Neuronal stem cell (in vitro differentiated cells): ENCODE results near the gene NDUFB6.

ENCODE experiments used
- DNase-seq: peaks from one replicate; pipeline ENCODE4 v3.0.0-alpha.2; 2013; ENCODE audit warnings: low spot score
- H2AFZ ChIP-seq: one replicate; pipeline ENCODE4 v1.6.1; 2013; ENCODE audit warnings: mild to moderate bottlenecking, low read length, inconsistent platforms
- H2AK5ac ChIP-seq: 2 replicates; pipeline ENCODE4 v1.6.1; 2013; ENCODE audit warnings: low read depth, mild to moderate bottlenecking, inconsistent platforms, low read length, moderate library complexity, mixed read lengths
- H2BK120ac ChIP-seq: 2 replicates; pipeline ENCODE4 v1.6.1; 2013; ENCODE audit warnings: low read depth, mild to moderate bottlenecking, inconsistent platforms, low read length, moderate library complexity, mixed read lengths
- H2BK12ac ChIP-seq: one replicate; pipeline ENCODE4 v1.6.1; 2013; ENCODE audit warnings: low read length, inconsistent platforms
- H2BK15ac ChIP-seq: 2 replicates; pipeline ENCODE4 v1.6.1; 2013; ENCODE audit warnings: mild to moderate bottlenecking, low read length, inconsistent platforms, mixed read lengths
- H2BK5ac ChIP-seq: one replicate; pipeline ENCODE4 v1.6.1; 2013; ENCODE audit warnings: inconsistent platforms, mild to moderate bottlenecking, low read length, moderate library complexity
- H3K14ac ChIP-seq: one replicate; pipeline ENCODE4 v1.6.1; 2013; ENCODE audit warnings: low read length, inconsistent platforms
- H3K18ac ChIP-seq: 2 replicates; pipeline ENCODE4 v1.6.1; 2013; ENCODE audit warnings: low read length, inconsistent platforms
- H3K23ac ChIP-seq: 2 replicates; pipeline ENCODE4 v1.6.1; 2013; ENCODE audit warnings: low read depth, mild to moderate bottlenecking, mixed read lengths, low read length, inconsistent platforms; ENCODE audit not compliant: poor library complexity
- H3K27ac ChIP-seq: replicated peaks from 3 replicates; pipeline ENCODE4 v1.5.1; 2013; ENCODE audit warnings: low read length, inconsistent platforms
- H3K27me3 ChIP-seq, 3 experiments: 2 replicates each; pipeline ENCODE4 v1.6.1; 2013; ENCODE audit warnings: low read length in 3 of 3, mild to moderate bottlenecking in 2 of 3, inconsistent platforms in 1 of 3, low read depth in 1 of 3, mixed read lengths in 1 of 3, moderate library complexity in 1 of 3; ENCODE audit not compliant: control insufficient read depth in 3 of 3, insufficient read depth in 3 of 3
- H3K36me3 ChIP-seq, 2 donors: replicated peaks in 1 of 2; 2 replicates each; pipeline ENCODE4 v1.6.1; 2013; ENCODE audit warnings: low read length in 2 of 2; ENCODE audit not compliant: control insufficient read depth in 2 of 2, insufficient read depth in 2 of 2
- H3K4ac ChIP-seq: 2 replicates; pipeline ENCODE4 v1.6.1; 2013; ENCODE audit warnings: inconsistent platforms, mild to moderate bottlenecking, low read length, moderate library complexity
- H3K4me1 ChIP-seq, 2 donors: 1 replicate in 1 of 2; 2 replicates in 1 of 2; pipeline ENCODE4 v1.6.1; 2013; ENCODE audit warnings: low read length in 2 of 2, low read depth in 1 of 2; ENCODE audit not compliant: control insufficient read depth in 2 of 2, insufficient read depth in 1 of 2
- H3K4me2 ChIP-seq: one replicate; pipeline ENCODE4 v1.6.1; 2013; ENCODE audit warnings: mild to moderate bottlenecking, low read length, inconsistent platforms; ENCODE audit not compliant: insufficient read depth, poor library complexity, severe bottlenecking
- H3K4me3 ChIP-seq, 2 donors: 2 replicates each; pipeline ENCODE4 v1.5.1; 2013; ENCODE audit warnings: low read length in 2 of 2, mild to moderate bottlenecking in 2 of 2, inconsistent platforms in 1 of 2, moderate library complexity in 1 of 2
- H3K79me1 ChIP-seq: one replicate; pipeline ENCODE4 v1.6.1; 2013; ENCODE audit warnings: low read depth, mild to moderate bottlenecking, inconsistent platforms, low read length, moderate library complexity
- H3K9ac ChIP-seq: one replicate; pipeline ENCODE4 v1.6.1; 2013; ENCODE audit warnings: mild to moderate bottlenecking, low read depth, low read length, inconsistent platforms; ENCODE audit not compliant: poor library complexity
- H3K9me3 ChIP-seq, 2 donors: replicated peaks in 1 of 2; 2 replicates each; pipeline versions ENCODE3 to v1.6.1; 2013; ENCODE audit warnings: low read length in 2 of 2, mild to moderate bottlenecking in 2 of 2, inconsistent platforms in 1 of 2, low read depth in 1 of 2, mixed read lengths in 1 of 2, moderate library complexity in 1 of 2; ENCODE audit not compliant: control insufficient read depth in 2 of 2, insufficient read depth in 1 of 2
- H4K8ac ChIP-seq: one replicate; pipeline ENCODE4 v1.6.1; 2013; ENCODE audit warnings: low read depth, mild to moderate bottlenecking, inconsistent platforms, low read length, moderate library complexity
- H4K91ac ChIP-seq: one replicate; pipeline ENCODE4 v1.6.1; 2013; ENCODE audit warnings: low read length, low read depth, mild to moderate bottlenecking, inconsistent platforms; ENCODE audit not compliant: poor library complexity
- WGBS, 2 donors: extraction: QIAGEN DNeasy Blood & Tissue Kit; methylation state at CpG; one replicate each; pipeline ENCODE4 v1.1.7; 2013; ENCODE audit warnings: missing lambda C conversion rate in 2 of 2, mixed read lengths in 1 of 2; ENCODE audit not compliant: insufficient read length in 2 of 2, insufficient replicate concordance in 1 of 2; ENCODE audit errors: extremely low coverage in 2 of 2; 5-methylcytosine and 5-hydroxymethylcytosine counted together

Gene NDUFB6

DNA sequence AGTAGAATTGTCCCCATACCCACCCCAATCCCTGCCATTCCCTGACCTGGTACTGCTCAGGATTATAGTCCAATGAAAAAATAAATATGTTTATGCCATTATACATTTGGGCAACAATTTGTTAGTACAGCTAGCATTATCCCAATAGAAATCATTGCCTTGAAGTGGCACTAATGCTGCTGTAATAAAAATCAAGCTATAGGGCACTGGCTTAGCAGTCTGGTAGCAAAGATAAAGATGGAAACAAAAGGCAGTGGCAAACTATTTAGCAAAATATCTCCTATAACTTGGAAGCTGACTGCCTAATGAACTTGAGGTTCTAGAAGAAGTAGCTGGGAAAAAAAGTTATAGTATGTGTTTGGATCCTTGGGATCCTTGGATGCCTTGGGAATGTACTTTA lies 18.4 kb downstream of the NDUFB6 start:
- Histone ChIP-seq H2BK15ac (no peak overlapping the region), H3K18ac (no peak overlapping the region), H3K27me3 (no peaks in the 10 kb centered on the region), H3K27ac (no peak overlapping the region), H3K79me1 (peaks cover 2% of the 10 kb centered on the region), H3K4me3 (no peak overlapping the region), H2AK5ac (no peak overlapping the region), H3K9ac (no peak overlapping the region), H3K36me3 (peaks cover 0 to 19% of the 10 kb centered on the region in 2 donors), H3K4me2 (no peak overlapping the region), H2BK120ac (no peak overlapping the region), H3K14ac (no peak overlapping the region), H4K91ac (no peak overlapping the region), H3K4ac (no peak overlapping the region), H3K23ac (no peak overlapping the region), H3K4me1 (peaks cover 0 to 2% of the 10 kb centered on the region in 2 donors), H2BK12ac (no peak overlapping the region), H4K8ac (no peak overlapping the region), H2BK5ac (no peak overlapping the region), H2AFZ (no peak overlapping the region), H3K9me3 (no peaks in the 10 kb centered on the region)
- no peak for DNase-seq

DNA sequence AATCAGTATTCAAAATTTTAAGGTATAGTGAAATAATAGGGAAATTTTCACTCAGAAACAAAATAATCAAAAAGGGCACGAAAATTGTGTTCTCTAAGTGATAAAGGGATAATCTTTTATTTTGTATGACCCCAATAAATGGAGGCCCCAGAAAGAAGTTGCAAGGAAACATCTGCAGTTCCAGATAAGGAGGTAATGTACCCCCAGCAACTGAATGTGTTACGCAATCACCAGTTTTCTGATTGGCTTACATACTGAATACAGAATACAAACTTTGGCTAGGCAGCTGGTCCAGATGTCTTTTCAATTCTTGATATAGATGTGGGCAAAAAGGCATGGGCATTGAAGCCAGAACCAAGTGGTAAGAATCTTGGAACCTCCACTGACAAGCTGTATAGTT lies 18.9 kb downstream of the NDUFB6 start:
- H3K4ac ChIP-seq, result no peak overlapping the region
- no peak overlapping the region for H3K18ac ChIP-seq
- no peak overlapping the region for H2AK5ac ChIP-seq
- no peaks in the 10 kb centered on the region for H3K9me3 ChIP-seq
- H2AFZ ChIP-seq, result no peak overlapping the region
- no peak overlapping the region for H2BK5ac ChIP-seq
- H4K91ac ChIP-seq, result no peak overlapping the region
- DNase-seq, result no peak
- no peak overlapping the region for H2BK12ac ChIP-seq
- peaks cover 2% of the 10 kb centered on the region for H3K79me1 ChIP-seq
- no peak overlapping the region for H3K14ac ChIP-seq
- H3K23ac ChIP-seq, result no peak overlapping the region
- no peak overlapping the region for H3K9ac ChIP-seq
- peaks cover 2% of the 10 kb centered on the region in 2 donors for H3K4me1 ChIP-seq
- H3K36me3 ChIP-seq, result peaks cover 2 to 24% of the 10 kb centered on the region in 2 donors
- H4K8ac ChIP-seq, result no peak overlapping the region
- no peak overlapping the region for H3K4me2 ChIP-seq
- no peaks in the 10 kb centered on the region for H3K27me3 ChIP-seq
- H2BK15ac ChIP-seq, result no peak overlapping the region
- no peak overlapping the region for H2BK120ac ChIP-seq
- WGBS, 2 donors, result no CpG with 5 or more reads among the region's 2 CpGs
- H3K4me3 ChIP-seq, result no peak overlapping the region
- H3K27ac ChIP-seq, result no peak overlapping the region

DNA sequence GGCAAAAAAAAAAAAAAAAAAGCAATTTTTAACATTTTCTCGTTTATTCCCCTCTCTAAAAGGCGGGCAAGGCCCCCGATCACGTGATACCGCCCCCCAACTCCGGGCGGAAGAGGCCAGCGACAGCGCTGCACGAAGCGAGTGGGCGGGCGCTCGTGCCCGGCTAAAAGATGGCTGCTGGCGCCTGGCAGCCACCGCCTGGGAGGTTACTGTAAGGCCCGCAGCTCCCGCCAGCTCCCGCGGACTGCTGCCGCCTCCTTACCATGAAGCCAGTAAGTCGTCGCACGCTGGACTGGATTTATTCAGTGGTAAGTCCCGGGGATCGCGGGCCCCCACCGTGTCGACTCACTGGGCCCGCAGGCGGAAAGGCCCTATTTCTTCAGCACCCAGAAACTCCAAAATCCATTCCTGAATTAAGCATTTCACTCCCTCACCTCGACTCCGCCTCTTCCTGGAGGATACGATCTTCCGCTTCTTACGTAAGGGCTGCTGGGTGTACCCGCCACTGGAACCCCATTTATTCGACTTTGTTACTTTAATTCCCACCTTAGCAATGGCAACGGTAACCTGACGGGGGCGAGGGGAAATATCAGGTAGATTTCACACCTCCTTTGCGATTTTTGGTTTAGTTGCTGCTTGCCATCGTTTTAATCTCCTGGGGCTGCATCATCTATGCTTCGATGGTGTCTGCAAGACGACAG lies 20.6 kb downstream of the NDUFB6 start, which contains the start of the genes SMIM27 and TOPORS:
SMIM27 (plus strand) TSS at position 156 of the 701 bp plus-strand sequence; CDS start at position 264, 108 bp downstream.
TOPORS (minus strand) TSS at position 415 of the 701 bp plus-strand sequence; CDS start at position 265, 150 bp downstream.
- H3K4me3 ChIP-seq, result peak within 1 kb of the TSS; percentile 66 to 98
- peaks cover 0 to 5% of the 10 kb centered on the region in 2 donors for H3K9me3 ChIP-seq
- H2AK5ac ChIP-seq, result no peak within 1 kb of the TSS
- H3K4me1 ChIP-seq, result peaks cover 2% of the 10 kb centered on the region in 2 donors
- no peak within 1 kb of the TSS for H2BK120ac ChIP-seq
- peak; percentile 78 for DNase-seq
- H2BK12ac ChIP-seq, result no peak within 1 kb of the TSS
- no peaks in the 10 kb centered on the region for H3K27me3 ChIP-seq
- no peak within 1 kb of the TSS for H3K14ac ChIP-seq
- H4K91ac ChIP-seq, result no peak within 1 kb of the TSS
- H3K18ac ChIP-seq, result peak within 1 kb of the TSS; percentile 98
- H3K27ac ChIP-seq, result peak within 1 kb of the TSS; percentile 86
- peaks cover 2% of the 10 kb centered on the region for H3K79me1 ChIP-seq
- H3K23ac ChIP-seq, result peak within 1 kb of the TSS; percentile 52
- peaks cover 5 to 34% of the 10 kb centered on the region in 2 donors for H3K36me3 ChIP-seq
- peak within 1 kb of the TSS; percentile 76 for H3K9ac ChIP-seq
- WGBS, 2 donors, result no CpG with 5 or more reads among the region's 46 CpGs
- peak within 1 kb of the TSS; percentile 93 for H2AFZ ChIP-seq
- H2BK15ac ChIP-seq, result no peak within 1 kb of the TSS
- H4K8ac ChIP-seq, result no peak within 1 kb of the TSS
- H3K4me2 ChIP-seq, result peak within 1 kb of the TSS; percentile 82
- no peak within 1 kb of the TSS for H3K4ac ChIP-seq
- peak within 1 kb of the TSS; percentile 44 for H2BK5ac ChIP-seq

DNA sequence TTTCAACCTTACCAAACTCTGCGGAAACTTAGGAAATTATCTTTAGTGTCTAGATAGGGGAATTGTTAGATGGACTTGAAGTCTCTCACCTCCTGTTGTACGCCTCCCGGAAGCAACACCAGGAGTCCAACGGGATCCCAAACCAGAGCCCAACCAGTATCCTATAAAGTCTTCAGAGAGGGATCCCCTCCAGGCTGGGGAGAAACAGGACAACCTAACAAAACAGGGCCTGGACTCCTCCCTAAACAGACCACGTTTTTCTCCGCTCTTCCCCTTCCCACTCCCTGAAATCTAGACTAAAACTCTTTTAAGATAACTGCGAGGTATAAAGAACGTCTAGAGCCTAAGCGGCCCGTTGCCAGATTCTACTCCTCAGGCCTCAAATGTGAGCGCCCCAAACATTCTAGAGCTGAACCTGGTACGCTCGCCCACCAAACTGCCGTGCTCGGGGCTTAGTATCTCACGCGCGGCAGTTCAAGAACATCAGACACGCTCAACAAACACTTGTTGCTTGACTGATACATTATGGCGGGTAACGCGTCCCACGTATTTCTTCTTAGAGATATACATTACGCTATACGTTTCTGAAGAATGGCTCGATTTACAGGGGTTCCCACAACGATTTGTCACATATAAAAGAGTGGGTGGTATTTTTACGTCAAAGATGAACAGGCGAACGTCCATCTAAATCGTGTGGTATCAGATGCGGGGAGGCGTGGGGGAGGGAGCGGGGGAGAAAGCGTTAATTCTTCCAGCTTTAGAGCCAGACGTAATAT lies 21.5 kb downstream of the NDUFB6 start:
- peak overlapping the region; percentile 66 to 98 for H3K4me3 ChIP-seq
- H2AFZ ChIP-seq, result peak overlapping the region; percentile 93
- no peak overlapping the region for H3K4ac ChIP-seq
- H2BK15ac ChIP-seq, result no peak overlapping the region
- no peak overlapping the region for H2BK5ac ChIP-seq
- H3K27ac ChIP-seq, result peak overlapping the region; percentile 81
- peak; percentile 49 for DNase-seq
- H3K79me1 ChIP-seq, result peaks cover 2% of the 10 kb centered on the region
- H4K8ac ChIP-seq, result no peak overlapping the region
- H3K36me3 ChIP-seq, result peaks cover 5 to 43% of the 10 kb centered on the region in 2 donors
- peak overlapping the region; percentile 76 for H3K9ac ChIP-seq
- no CpG with 5 or more reads among the region's 36 CpGs for WGBS, 2 donors
- H2BK12ac ChIP-seq, result no peak overlapping the region
- no peaks in the 10 kb centered on the region for H3K27me3 ChIP-seq
- no peak overlapping the region for H3K18ac ChIP-seq
- H3K14ac ChIP-seq, result no peak overlapping the region
- H3K9me3 ChIP-seq, result peaks cover 0 to 5% of the 10 kb centered on the region in 2 donors
- no peak overlapping the region for H4K91ac ChIP-seq
- H3K4me1 ChIP-seq, result peaks cover 2 to 3% of the 10 kb centered on the region in 2 donors
- H3K4me2 ChIP-seq, result peak overlapping the region; percentile 82
- H2BK120ac ChIP-seq, result no peak overlapping the region
- H2AK5ac ChIP-seq, result no peak overlapping the region
- no peak overlapping the region for H3K23ac ChIP-seq
